H9 (cell line): ENCODE data around the gene AQP9. TPM values are rescaled to one million over a fixed set of nuclear protein-coding genes. Genes with fewer than 3 reads are reported as not detected.

Source experiments
- DNase-seq: peaks from one replicate; pipeline ENCODE4 v3.0.0-alpha.2; 2017
- H2AFZ ChIP-seq: one replicate; pipeline ENCODE4 v1.6.1; 2013; ENCODE audit warnings: mild to moderate bottlenecking, low read length, control low read depth, moderate library complexity
- H2AK5ac ChIP-seq: 2 replicates; pipeline ENCODE4 v1.6.1; 2013; ENCODE audit warnings: low read length, control low read depth, mixed read lengths; ENCODE audit not compliant: insufficient read length
- H2BK120ac ChIP-seq: one replicate; pipeline ENCODE4 v1.6.1; 2013; ENCODE audit warnings: low read depth, mild to moderate bottlenecking, low read length, control low read depth, inconsistent platforms; ENCODE audit not compliant: poor library complexity, severe bottlenecking
- H2BK12ac ChIP-seq: 2 replicates; pipeline ENCODE4 v1.6.1; 2013; ENCODE audit warnings: low read length, control low read depth, mixed read lengths, low read depth; ENCODE audit not compliant: insufficient read length
- H2BK15ac ChIP-seq: 2 replicates; pipeline ENCODE4 v1.6.1; 2013; ENCODE audit warnings: low read depth, low read length, control low read depth
- H2BK20ac ChIP-seq: one replicate; pipeline ENCODE4 v1.6.1; 2013; ENCODE audit warnings: low read depth, mild to moderate bottlenecking, low read length, control low read depth, inconsistent platforms; ENCODE audit not compliant: poor library complexity, severe bottlenecking
- H2BK5ac ChIP-seq: 2 replicates; pipeline ENCODE4 v1.6.1; 2013; ENCODE audit warnings: low read length, control low read depth, mixed read lengths; ENCODE audit not compliant: insufficient read length
- H3K14ac ChIP-seq: 2 replicates; pipeline ENCODE4 v1.6.1; 2013; ENCODE audit warnings: low read length, control low read depth; ENCODE audit not compliant: insufficient read depth
- H3K18ac ChIP-seq: 2 replicates; pipeline ENCODE4 v1.6.1; 2013; ENCODE audit warnings: low read depth, mild to moderate bottlenecking, mixed read lengths, low read length, control low read depth; ENCODE audit not compliant: insufficient read length
- H3K23ac ChIP-seq: 2 replicates; pipeline ENCODE4 v1.6.1; 2013; ENCODE audit warnings: low read length, control low read depth, mixed read lengths, low read depth; ENCODE audit not compliant: insufficient read length
- H3K23me2 ChIP-seq: 2 replicates; pipeline ENCODE4 v1.6.1; 2013; ENCODE audit warnings: low read depth, mild to moderate bottlenecking, mixed read lengths, low read length, control low read depth; ENCODE audit not compliant: insufficient read length, poor library complexity, severe bottlenecking
- H3K27ac ChIP-seq: 2 replicates; pipeline ENCODE4 v1.5.1; 2013; ENCODE audit warnings: low read length, control low read depth, mixed read lengths, low read depth; ENCODE audit not compliant: insufficient read length
- H3K27me3 ChIP-seq: 2 replicates; pipeline ENCODE4 v1.6.1; 2013; ENCODE audit warnings: low read length, control low read depth, inconsistent platforms; ENCODE audit not compliant: insufficient read depth
- H3K4ac ChIP-seq: 2 replicates; pipeline ENCODE4 v1.6.1; 2013; ENCODE audit warnings: low read depth, mild to moderate bottlenecking, control low read depth, inconsistent platforms, low read length, moderate library complexity
- H3K4me1 ChIP-seq: 2 replicates; pipeline ENCODE4 v1.6.1; 2013; ENCODE audit warnings: low read length, control low read depth, inconsistent platforms; ENCODE audit not compliant: insufficient read depth
- H3K4me2 ChIP-seq: 2 replicates; pipeline ENCODE4 v1.6.1; 2013; ENCODE audit warnings: low read length, control low read depth, mixed read lengths; ENCODE audit not compliant: insufficient read length, insufficient read depth
- H3K56ac ChIP-seq: 2 replicates; pipeline ENCODE4 v1.6.1; 2013; ENCODE audit warnings: low read depth, mild to moderate bottlenecking, mixed read lengths, low read length, control low read depth; ENCODE audit not compliant: insufficient read length
- H3K79me1 ChIP-seq: 2 replicates; pipeline ENCODE4 v1.6.1; 2013; ENCODE audit warnings: low read depth, mild to moderate bottlenecking, moderate library complexity, low read length, control low read depth, inconsistent platforms; ENCODE audit not compliant: insufficient read depth, poor library complexity, severe bottlenecking
- H3K79me2 ChIP-seq: 2 replicates; pipeline ENCODE4 v1.6.1; 2013; ENCODE audit warnings: low read length, control low read depth, inconsistent platforms; ENCODE audit not compliant: insufficient read depth
- H3K9ac ChIP-seq: 2 replicates; pipeline ENCODE4 v1.6.1; 2013; ENCODE audit warnings: low read length, control low read depth, mixed read lengths; ENCODE audit not compliant: insufficient read length; ENCODE audit errors: extremely low read depth
- H3K9me3 ChIP-seq: one replicate; pipeline ENCODE4 v1.6.1; 2013; ENCODE audit warnings: low read depth, low read length, inconsistent platforms; ENCODE audit not compliant: control insufficient read depth
- H3T11ph ChIP-seq: one replicate; pipeline ENCODE4 v1.6.1; 2013; ENCODE audit warnings: mild to moderate bottlenecking, low read length, control low read depth, inconsistent platforms
- H4K20me1 ChIP-seq: one replicate; pipeline ENCODE4 v1.6.1; 2013; ENCODE audit not compliant: control insufficient read depth, insufficient read length, insufficient read depth
- H4K5ac ChIP-seq: 2 replicates; pipeline ENCODE4 v1.6.1; 2013; ENCODE audit warnings: low read depth, mild to moderate bottlenecking, mixed read lengths, low read length, control low read depth; ENCODE audit not compliant: insufficient read length
- H4K8ac ChIP-seq: replicated peaks from 2 replicates; pipeline ENCODE4 v1.6.1; 2013; ENCODE audit warnings: low read length, control low read depth, mixed read lengths, low read depth; ENCODE audit not compliant: insufficient read length
- H4K91ac ChIP-seq: 2 replicates; pipeline ENCODE4 v1.6.1; 2013; ENCODE audit warnings: low read depth, mild to moderate bottlenecking, moderate library complexity, mixed read lengths, low read length, control low read depth; ENCODE audit not compliant: insufficient read length
- H3K27ac Mint-ChIP-seq, 3 experiments: 2 replicates in 2 of 3; 3 replicates in 1 of 3; pipeline ENCODE4 v1.8.0; 2020 to 2021; ENCODE audit warnings: mixed read lengths in 3 of 3, mild to moderate bottlenecking in 1 of 3, moderate library complexity in 1 of 3
- H3K27me3 Mint-ChIP-seq: 2 replicates; pipeline ENCODE4 v1.8.0; 2021; ENCODE audit warnings: low read depth, mild to moderate bottlenecking, moderate library complexity, mixed read lengths
- H3K36me3 Mint-ChIP-seq, 3 experiments: 2 replicates in 2 of 3; 3 replicates in 1 of 3; pipeline ENCODE4 v1.8.0; 2020 to 2021; ENCODE audit warnings: low read depth in 3 of 3, mixed read lengths in 3 of 3; ENCODE audit not compliant: insufficient read depth in 1 of 3
- H3K4me1 Mint-ChIP-seq, 2 experiments: 2 replicates each; pipeline ENCODE4 v1.8.0; 2020; ENCODE audit warnings: mixed read lengths in 2 of 2
- H3K4me3 Mint-ChIP-seq, 2 experiments: 2 replicates in 1 of 2; 3 replicates in 1 of 2; pipeline ENCODE4 v1.8.0; 2020 to 2021; ENCODE audit warnings: mild to moderate bottlenecking in 2 of 2, mixed read lengths in 2 of 2, moderate library complexity in 1 of 2
- H3K9me3 Mint-ChIP-seq, 2 experiments: 2 replicates in 1 of 2; 3 replicates in 1 of 2; pipeline ENCODE4 v1.8.0; 2020; ENCODE audit warnings: mild to moderate bottlenecking in 2 of 2, mixed read lengths in 2 of 2, moderate library complexity in 1 of 2
- WGBS: extraction: QIAGEN DNeasy Blood & Tissue Kit; methylation state at CpG from one replicate; pipeline ENCODE4 v1.1.7; 2013; ENCODE audit warnings: missing lambda C conversion rate, low lambda C conversion rate, mixed read lengths; ENCODE audit not compliant: insufficient read length; ENCODE audit errors: extremely low coverage; 5-methylcytosine and 5-hydroxymethylcytosine counted together
- total RNA-seq: library from RNA; stranded (reverse); gene quantifications from 2 replicates; pipeline ENCODE4 v1.2.1, GENCODE V29; 2021
- TF ChIP-seq, protein P1 (sequence below): fragments of 200-600 bp; sonication (generic); conservative IDR thresholded peaks from 3 replicates; pipeline ENCODE4 v1.8.0; 2021; ENCODE audit warnings: antibody characterized with exemption, mild to moderate bottlenecking

The AQP9 gene
- total RNA-seq, 1 experiment from 2014 or later, result not detected

DNA sequence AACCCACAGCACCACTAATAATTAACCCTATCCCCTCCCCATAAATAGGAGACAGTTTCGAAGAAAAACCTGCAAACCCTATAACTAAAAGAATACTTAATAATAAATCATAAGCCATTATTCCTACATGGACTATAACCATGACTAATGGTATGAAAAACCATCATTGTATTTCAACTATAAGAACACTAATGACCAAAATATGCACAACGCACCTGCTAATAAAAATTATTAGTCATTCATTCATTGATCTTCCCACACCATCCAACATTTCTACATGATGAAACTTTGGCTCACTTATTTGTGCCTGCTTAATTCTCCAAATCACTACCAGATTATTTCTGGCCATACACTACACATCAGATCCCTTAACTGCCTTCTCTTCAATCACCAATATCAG is 16.6 kb downstream of the AQP9 start:
- Mint-ChIP-seq H3K27me3 (no peaks in the 10 kb centered on the region), H3K4me3 (no peak overlapping the region), H3K27ac (no peak overlapping the region), H3K36me3 (no peaks in the 10 kb centered on the region), H3K4me1 (no peaks in the 10 kb centered on the region), H3K9me3 (no peaks in the 10 kb centered on the region)
- Histone ChIP-seq H3K14ac (no peak overlapping the region), H3K79me1 (no peaks in the 10 kb centered on the region), H2BK5ac (no peak overlapping the region), H3K23ac (no peak overlapping the region), H3K27ac (no peak overlapping the region), H3K9me3 (no peaks in the 10 kb centered on the region), H4K5ac (no peak overlapping the region), H2BK15ac (no peak overlapping the region), H3K4ac (no peak overlapping the region), H3K27me3 (no peaks in the 10 kb centered on the region), H4K8ac (no peak overlapping the region), H2AFZ (no peak overlapping the region), H3K23me2 (no peaks in the 10 kb centered on the region), H3K18ac (no peak overlapping the region), H3K9ac (no peak overlapping the region), H2BK20ac (no peak overlapping the region), H2AK5ac (no peak overlapping the region), H4K91ac (no peak overlapping the region), H3K56ac (no peak overlapping the region), H3T11ph (no peak overlapping the region), H3K4me2 (no peak overlapping the region), H3K4me1 (no peaks in the 10 kb centered on the region), H4K20me1 (no peaks in the 10 kb centered on the region), H2BK120ac (no peak overlapping the region), H3K79me2 (no peaks in the 10 kb centered on the region), H2BK12ac (no peak overlapping the region)
- no CpG with 5 or more reads among the region's 2 CpGs for WGBS
- TF ChIP-seq, protein P1, sequence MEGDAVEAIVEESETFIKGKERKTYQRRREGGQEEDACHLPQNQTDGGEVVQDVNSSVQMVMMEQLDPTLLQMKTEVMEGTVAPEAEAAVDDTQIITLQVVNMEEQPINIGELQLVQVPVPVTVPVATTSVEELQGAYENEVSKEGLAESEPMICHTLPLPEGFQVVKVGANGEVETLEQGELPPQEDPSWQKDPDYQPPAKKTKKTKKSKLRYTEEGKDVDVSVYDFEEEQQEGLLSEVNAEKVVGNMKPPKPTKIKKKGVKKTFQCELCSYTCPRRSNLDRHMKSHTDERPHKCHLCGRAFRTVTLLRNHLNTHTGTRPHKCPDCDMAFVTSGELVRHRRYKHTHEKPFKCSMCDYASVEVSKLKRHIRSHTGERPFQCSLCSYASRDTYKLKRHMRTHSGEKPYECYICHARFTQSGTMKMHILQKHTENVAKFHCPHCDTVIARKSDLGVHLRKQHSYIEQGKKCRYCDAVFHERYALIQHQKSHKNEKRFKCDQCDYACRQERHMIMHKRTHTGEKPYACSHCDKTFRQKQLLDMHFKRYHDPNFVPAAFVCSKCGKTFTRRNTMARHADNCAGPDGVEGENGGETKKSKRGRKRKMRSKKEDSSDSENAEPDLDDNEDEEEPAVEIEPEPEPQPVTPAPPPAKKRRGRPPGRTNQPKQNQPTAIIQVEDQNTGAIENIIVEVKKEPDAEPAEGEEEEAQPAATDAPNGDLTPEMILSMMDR, result no peak
- DNase-seq, result no peak
